Measurements from ENCODE around the gene ADD3. TPM values are rescaled to one million over a fixed set of nuclear protein-coding genes. Genes with fewer than 3 reads are reported as not detected.

The ADD3 gene
- total RNA-seq, 2 donors from 2014 or later: 60.3 to 123 TPM

GRCh38 chr10:110059925-110060324 is 52.1 kb downstream of the ADD3 start:
- peaks cover 0 to 4% of the 10 kb centered on the region in 2 donors for H3K36me3 Mint-ChIP-seq
- DNase-seq (ENCODE audit: low spot score in 2 of 2) (no peak), ATAC-seq (peak in 1 of 2 donors; percentile 13)
- peak overlapping the region; percentile 67 to 91 for H3K27ac Mint-ChIP-seq
- H3K9me3 Mint-ChIP-seq: no peaks in the 10 kb centered on the region

GRCh38 chr10:110061687-110062086 is 53.9 kb downstream of the ADD3 start:
- H3K36me3 Mint-ChIP-seq: peaks cover 4 to 7% of the 10 kb centered on the region in 2 donors
- peak overlapping the region in 1 of 2 donors; percentile 91 for H3K27ac Mint-ChIP-seq
- DNase-seq (ENCODE audit: low spot score in 2 of 2): no peak
- no peaks in the 10 kb centered on the region for H3K9me3 Mint-ChIP-seq
- no peak for ATAC-seq

DNA sequence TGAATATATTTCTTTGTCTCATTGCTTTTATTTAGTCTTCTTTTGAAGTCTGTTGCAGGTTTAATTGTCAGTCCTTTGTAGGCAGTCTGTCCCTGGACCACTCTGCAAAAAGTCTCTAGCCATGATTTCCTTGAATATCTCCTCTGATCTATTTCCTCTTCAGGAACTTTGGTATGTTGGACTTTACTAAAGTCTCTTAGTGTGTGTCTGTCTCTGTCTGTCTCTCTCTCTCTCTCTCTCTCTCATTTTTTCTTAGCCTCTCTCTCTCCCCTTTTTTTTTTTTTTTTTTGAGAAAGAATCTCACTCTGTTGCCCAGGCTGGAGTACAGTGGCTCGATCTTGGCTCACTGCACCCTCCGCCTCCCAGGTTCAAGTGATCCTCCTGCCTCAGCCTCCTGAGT is 57.5 kb downstream of the ADD3 start:
- no peaks in the 10 kb centered on the region for H3K9me3 Mint-ChIP-seq
- ATAC-seq (no peak), DNase-seq (ENCODE audit: low spot score in 2 of 2) (no peak)
- peaks cover 0 to 7% of the 10 kb centered on the region in 2 donors for H3K36me3 Mint-ChIP-seq
- H3K27ac Mint-ChIP-seq: peak overlapping the region in 1 of 2 donors; percentile 66

DNA sequence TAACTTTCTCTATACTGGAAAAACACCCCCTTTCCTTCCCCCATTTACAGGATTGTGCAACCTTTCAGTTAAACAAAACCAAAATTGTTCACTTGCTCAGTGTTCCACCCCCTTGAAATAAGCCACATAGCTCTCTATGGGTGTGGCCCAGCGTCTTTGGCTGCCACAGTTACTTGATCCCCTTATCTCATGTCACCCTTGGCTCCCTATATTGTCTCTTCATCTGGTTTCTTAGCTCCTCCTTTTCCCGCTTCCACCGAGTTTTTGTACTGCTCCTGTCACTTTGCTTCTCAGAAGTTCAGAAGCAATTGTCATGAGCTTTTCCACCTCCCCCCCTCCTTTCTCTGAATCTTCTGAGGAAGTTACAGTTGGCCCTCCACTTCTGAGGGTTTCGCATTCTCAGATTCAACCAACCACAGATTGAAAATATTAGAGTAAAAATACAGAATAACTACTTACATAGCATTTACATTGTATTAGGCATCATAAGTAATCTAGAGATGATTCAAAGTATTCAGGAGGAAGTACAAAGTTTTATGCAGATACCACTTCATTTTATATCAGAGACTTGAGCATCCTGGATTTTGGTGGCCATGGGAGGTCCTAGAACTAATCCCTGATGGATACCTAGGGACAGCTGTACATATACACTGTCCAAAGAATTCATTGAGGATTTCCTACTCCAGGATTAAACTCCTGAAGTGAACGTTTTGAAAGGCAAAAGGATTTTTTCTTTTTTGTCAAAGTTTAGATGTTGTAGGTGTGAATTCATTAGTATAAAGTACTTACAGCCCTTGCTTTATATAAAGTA is 60.4 kb downstream of the ADD3 start:
- ATAC-seq: peak; percentile 89 to 95
- H3K27ac Mint-ChIP-seq: peak overlapping the region; percentile 87 to 93
- peaks cover 0 to 7% of the 10 kb centered on the region in 2 donors for H3K36me3 Mint-ChIP-seq
- peak in 1 of 2 donors; percentile 44 for DNase-seq (ENCODE audit: low spot score in 2 of 2)
- no peaks in the 10 kb centered on the region for H3K9me3 Mint-ChIP-seq

- ATAC-seq: no peak
- Mint-ChIP-seq H3K27ac (peak overlapping the region; percentile 87 to 93), H3K36me3 (peaks cover 0 to 7% of the 10 kb centered on the region in 2 donors), H3K9me3 (no peaks in the 10 kb centered on the region)
- no peak for DNase-seq (ENCODE audit: low spot score in 2 of 2)
These were observed 61.0 kb downstream of the ADD3 start for GRCh38 chr10:110068780-110069179.

- H3K9me3 Mint-ChIP-seq: no peaks in the 10 kb centered on the region
- H3K36me3 Mint-ChIP-seq: peaks cover 0 to 7% of the 10 kb centered on the region in 2 donors
- ATAC-seq (no peak), DNase-seq (ENCODE audit: low spot score in 2 of 2) (no peak)
- peak overlapping the region; percentile 87 to 93 for H3K27ac Mint-ChIP-seq
These were observed 61.8 kb downstream of the ADD3 start for GRCh38 chr10:110069502-110069982.

DNA sequence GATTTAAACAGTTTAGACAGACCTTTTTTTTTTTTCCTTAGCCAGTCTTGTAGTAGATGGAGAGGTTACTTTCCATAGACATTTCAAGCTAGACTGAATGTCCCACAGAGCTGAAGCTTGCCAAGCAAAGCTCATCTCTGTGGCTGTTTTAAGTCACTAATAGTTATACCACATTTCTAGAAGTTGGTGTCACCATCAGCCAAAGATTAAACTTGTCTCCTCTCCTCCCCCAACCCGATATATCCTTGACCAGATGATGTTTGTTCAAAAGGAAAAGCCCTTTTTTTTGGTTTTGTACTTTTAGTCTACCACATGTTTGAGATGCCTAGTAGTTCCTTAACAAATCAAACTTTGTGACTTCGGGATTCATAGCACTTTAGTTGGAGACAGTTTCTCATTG is 66.1 kb downstream of the ADD3 start:
- ATAC-seq: no peak
- no peaks in the 10 kb centered on the region for H3K9me3 Mint-ChIP-seq
- H3K27ac Mint-ChIP-seq: peak overlapping the region in 1 of 2 donors; percentile 87
- no peak for DNase-seq (ENCODE audit: low spot score in 2 of 2)
- H3K36me3 Mint-ChIP-seq: peaks cover 0 to 6% of the 10 kb centered on the region in 2 donors

DNA sequence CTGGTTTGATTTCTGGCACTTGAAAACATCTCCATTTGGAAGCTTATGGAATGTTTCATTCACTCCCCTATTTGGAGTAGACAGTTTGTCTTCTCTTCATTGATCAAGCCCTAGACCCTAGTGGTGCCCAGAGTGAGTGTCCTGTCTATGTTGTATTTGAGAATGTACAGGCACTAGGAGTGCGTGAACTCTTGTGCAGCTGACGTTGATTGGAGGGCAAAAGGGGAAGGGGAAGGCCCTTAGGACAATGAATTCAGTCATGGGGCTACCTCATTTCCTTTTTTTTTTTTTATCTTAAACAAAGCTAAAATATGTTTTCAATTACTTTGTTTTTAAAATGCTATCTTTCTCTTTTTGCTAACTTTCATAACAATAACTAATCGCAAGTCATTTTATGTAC is 66.5 kb downstream of the ADD3 start:
- peak overlapping the region; percentile 56 to 87 for H3K27ac Mint-ChIP-seq
- H3K36me3 Mint-ChIP-seq: peaks cover 0 to 6% of the 10 kb centered on the region in 2 donors
- H3K9me3 Mint-ChIP-seq: no peaks in the 10 kb centered on the region
- ATAC-seq (peak in 1 of 2 donors; percentile 54), DNase-seq (ENCODE audit: low spot score in 2 of 2) (peak in 1 of 2 donors; percentile 52)

GRCh38 chr10:110074758-110075671 is 67.2 kb downstream of the ADD3 start:
- no peak for ATAC-seq
- no peak for DNase-seq (ENCODE audit: low spot score in 2 of 2)
- Mint-ChIP-seq H3K9me3 (no peaks in the 10 kb centered on the region), H3K27ac (peak overlapping the region; percentile 73 to 87), H3K36me3 (peaks cover 0 to 6% of the 10 kb centered on the region in 2 donors)

DNA sequence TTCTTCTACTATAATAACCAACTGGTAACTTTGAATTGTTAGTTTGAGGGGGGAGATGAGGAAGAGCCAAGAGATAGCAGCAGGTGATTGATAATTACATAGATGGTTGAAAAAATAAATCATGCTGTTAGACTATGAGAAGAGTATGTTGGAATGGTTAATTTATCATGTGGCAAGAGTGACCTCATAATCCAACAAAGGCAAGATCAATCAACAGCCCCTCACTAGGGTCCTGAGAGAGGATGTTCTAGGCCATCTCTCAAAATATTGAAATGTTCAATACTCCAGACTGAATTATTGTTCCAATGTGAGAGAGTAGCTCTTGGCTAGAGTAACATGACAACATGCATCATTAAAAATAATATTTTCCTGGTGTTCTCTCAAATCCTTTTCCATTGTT is 67.9 kb downstream of the ADD3 start:
- ATAC-seq (no peak), DNase-seq (ENCODE audit: low spot score in 2 of 2) (no peak)
- H3K36me3 Mint-ChIP-seq: peaks cover 0 to 6% of the 10 kb centered on the region in 2 donors
- no peaks in the 10 kb centered on the region for H3K9me3 Mint-ChIP-seq
- H3K27ac Mint-ChIP-seq: peak overlapping the region in 1 of 2 donors; percentile 87

- H3K9me3 Mint-ChIP-seq: no peaks in the 10 kb centered on the region
- H3K27ac Mint-ChIP-seq: peak overlapping the region; percentile 76 to 88
- H3K36me3 Mint-ChIP-seq: peaks cover 0 to 6% of the 10 kb centered on the region in 2 donors
- no peak for DNase-seq (ENCODE audit: low spot score in 2 of 2)
- ATAC-seq: peak; percentile 40 to 49
These were observed 69.0 kb downstream of the ADD3 start for GRCh38 chr10:110076559-110077318.

DNA sequence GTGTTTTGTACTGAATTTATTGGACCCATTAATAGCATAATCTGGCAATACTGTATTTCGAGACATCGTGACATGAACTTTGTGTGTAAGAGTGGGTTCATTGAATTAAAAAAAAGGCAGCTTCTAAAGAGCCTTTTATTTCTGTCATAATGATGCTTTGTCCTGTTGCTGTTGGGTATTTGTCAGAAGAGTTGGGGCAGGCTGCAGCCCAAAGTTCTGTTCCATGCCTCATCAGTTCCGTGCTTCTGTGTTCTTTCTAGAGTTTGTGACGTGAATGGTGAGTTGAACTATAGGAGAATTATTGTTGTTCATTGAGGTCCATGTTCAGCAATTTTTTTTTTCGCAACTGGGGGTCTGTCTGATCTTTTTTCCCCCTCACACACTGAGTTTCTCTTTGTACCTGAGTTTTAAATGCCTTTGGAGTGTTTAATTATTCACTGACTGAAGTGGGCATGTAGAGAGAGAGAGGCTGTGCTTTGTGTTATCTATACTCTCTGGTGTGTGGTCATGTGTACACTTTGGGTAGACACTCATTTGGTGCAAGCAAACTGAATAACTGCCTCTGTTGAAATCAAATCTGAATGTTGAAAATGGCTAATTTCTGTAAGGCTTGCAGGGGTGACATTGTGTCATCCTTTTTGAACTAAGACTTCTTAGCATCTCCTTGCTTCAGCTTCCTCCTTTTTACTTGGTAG is 69.8 kb downstream of the ADD3 start:
- ATAC-seq (peak; percentile 65 to 76), DNase-seq (ENCODE audit: low spot score in 2 of 2) (no peak)
- Mint-ChIP-seq H3K9me3 (no peaks in the 10 kb centered on the region), H3K36me3 (peaks cover 0 to 6% of the 10 kb centered on the region in 2 donors), H3K27ac (peak overlapping the region; percentile 76 to 88)

DNA sequence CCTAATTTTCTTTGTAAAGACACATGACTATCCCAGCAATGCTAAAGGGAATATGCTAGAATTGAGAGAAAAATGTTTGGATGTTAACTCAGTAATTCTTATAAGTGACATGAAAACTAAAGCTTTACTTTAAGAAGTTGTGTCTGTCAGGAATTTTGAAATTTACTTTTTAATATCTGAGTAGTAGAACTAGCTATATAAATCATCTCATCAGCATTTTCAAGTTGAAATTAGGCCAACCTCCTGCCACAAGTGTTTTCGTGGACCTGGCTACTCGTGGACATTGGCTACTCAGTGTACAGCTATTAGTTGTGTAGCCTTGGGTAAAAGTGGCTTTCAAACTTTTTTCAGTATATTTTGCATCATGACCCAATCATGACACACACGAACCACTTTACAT is 70.5 kb downstream of the ADD3 start:
- DNase-seq (ENCODE audit: low spot score in 2 of 2) (no peak), ATAC-seq (no peak)
- H3K36me3 Mint-ChIP-seq: peaks cover 5 to 13% of the 10 kb centered on the region in 2 donors
- peaks cover 5 to 7% of the 10 kb centered on the region in 2 donors for H3K9me3 Mint-ChIP-seq
- peak overlapping the region; percentile 76 to 88 for H3K27ac Mint-ChIP-seq

DNA sequence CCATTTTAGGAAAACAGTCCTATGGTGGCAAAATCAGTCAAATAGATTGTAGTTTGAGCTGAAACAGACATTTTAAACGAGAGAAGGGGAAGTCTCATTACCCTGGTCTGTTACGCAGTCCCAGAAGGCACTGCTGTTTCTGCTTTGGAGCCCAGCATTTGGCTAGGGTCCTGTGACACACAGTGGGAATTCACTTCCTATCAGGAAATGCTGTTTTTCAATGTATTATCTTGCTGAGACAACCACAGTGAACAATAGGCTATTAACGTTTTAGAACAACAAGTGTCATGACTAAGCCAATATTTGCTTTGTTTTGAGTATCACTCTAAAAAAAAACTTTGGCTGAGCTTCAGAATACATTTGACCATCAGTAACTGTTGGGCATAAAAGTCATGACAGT is 74.1 kb downstream of the ADD3 start:
- DNase-seq (ENCODE audit: low spot score in 2 of 2) (no peak), ATAC-seq (no peak)
- H3K27ac Mint-ChIP-seq: peak overlapping the region in 1 of 2 donors; percentile 65
- H3K36me3 Mint-ChIP-seq: peaks cover 5 to 18% of the 10 kb centered on the region in 2 donors
- H3K9me3 Mint-ChIP-seq: peaks cover 5 to 13% of the 10 kb centered on the region in 2 donors

DNA sequence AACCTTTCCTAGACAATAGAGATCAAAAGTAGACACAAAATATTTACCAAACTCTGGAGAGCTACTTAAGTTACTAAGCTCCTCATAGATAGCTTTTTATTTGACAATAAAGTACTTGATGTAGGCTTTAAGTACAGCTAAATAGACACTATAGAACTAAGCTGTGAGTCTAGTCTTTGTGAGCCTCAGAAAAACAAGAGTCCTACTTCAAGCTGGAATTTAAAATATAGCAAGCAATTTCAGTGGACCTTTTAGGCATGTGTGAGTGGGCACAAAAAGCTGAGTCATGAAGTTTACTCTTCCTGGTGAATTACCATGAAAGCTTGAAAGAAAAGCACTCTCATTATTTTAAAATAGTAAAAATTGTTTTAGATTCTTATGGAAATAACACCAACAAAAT is 76.1 kb downstream of the ADD3 start:
- H3K36me3 Mint-ChIP-seq: peaks cover 5 to 18% of the 10 kb centered on the region in 2 donors
- DNase-seq (ENCODE audit: low spot score in 2 of 2): no peak
- H3K9me3 Mint-ChIP-seq: peaks cover 5 to 13% of the 10 kb centered on the region in 2 donors
- H3K27ac Mint-ChIP-seq: peak overlapping the region in 1 of 2 donors; percentile 65
- ATAC-seq: no peak
